Activated CD4-positive, alpha-beta T cell treated with anti-CD3 and anti-CD28 coated beads, Interleukin-2, amount 50 U/mL, for 4 hours (primary cell): ENCODE data around the gene ETFB.
A peak's percentile ranks its signal among the peaks of the same experiment; 100 is the strongest.

ENCODE experiments used
- DNase-seq, 2 experiments: peaks; one replicate each; pipeline ENCODE4 v3.0.0-alpha.2; 2020

ETFB gene

DNA sequence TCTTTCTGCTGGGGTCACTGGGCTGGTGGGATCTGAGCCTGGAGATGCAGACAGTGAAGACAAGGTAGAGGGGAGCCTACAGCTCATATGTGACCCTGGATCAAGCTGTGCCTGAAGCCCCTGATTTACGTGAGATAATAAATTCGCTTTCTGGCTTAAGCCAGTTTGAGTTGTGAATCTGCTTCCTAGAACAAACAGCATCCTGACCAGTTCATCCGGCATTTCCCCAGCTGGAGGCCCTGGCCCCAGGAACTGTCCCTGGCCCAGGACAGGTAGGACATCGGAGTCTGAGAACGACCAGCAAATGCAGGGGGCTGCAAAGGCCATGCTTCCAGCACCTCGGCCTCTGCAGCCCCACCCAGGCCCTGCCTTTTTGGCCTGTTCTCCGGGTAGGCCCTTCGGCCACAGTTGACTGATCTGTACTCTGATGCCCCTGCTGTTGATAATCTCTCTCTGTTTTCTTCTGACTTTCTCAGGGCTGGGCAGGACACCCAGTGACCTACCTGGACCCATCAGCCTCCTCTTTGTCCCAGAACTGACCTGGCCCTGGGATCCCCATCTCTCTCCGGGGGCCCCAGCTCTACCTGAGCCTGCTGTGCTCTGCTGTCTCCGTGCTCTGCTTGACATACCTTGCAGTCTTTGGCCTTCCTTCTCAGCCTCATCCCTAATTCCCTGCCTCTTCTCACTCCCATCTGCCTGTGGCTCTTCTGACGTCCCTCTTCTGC is 14.8 kb downstream of the ETFB start:
- DNase-seq: no peak

GRCh38 chr19:51347209-51347928 is 18.8 kb downstream of the ETFB start:
- DNase-seq: no peak

DNA sequence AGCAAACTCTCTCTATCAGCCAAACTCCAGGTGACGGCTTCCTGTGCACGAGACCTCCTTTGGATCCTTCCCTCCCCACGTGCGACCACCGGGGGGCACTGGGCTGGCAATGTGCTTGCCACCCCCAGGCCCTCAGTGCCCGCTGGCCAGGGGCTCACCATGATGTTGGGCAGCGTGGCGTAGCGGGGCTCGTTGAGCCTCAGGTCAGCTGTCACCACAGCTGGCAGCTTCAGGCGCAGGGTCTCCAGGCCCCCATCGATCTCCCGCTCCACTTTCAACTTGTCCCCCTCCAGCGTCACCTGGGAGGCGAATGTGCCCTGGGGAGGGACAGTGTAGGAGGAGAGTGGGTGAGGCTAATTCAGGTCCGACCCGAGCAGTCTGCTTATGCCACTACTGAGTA is 19.4 kb downstream of the ETFB start:
- no peak for DNase-seq

DNA sequence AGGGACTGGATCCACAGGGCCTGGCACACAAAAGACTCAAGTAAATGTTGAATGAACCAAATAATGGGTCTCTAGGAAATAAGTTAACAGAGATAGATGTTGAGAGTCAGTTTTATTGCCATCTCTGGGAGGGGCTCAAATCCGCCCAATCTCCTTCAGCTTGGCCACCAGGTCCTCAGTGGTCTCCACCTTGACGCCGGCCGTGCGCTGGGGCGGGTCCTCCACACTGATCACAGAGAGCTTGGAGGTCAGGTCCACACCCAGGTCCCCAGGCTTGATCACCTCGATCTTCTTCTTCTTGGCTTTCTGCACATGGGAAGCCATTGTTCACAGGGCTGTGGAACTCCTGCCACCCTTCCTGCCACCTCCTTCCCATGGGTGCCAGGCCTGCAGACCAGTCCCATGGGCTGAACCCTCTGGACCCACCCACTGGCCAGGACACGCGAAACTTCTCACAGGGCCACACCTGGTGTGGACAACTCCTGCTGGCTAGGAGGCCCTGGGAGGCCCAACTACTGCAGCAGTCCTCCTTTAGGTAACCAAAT is 21.0 kb downstream of the ETFB start:
- DNase-seq: no peak

DNA sequence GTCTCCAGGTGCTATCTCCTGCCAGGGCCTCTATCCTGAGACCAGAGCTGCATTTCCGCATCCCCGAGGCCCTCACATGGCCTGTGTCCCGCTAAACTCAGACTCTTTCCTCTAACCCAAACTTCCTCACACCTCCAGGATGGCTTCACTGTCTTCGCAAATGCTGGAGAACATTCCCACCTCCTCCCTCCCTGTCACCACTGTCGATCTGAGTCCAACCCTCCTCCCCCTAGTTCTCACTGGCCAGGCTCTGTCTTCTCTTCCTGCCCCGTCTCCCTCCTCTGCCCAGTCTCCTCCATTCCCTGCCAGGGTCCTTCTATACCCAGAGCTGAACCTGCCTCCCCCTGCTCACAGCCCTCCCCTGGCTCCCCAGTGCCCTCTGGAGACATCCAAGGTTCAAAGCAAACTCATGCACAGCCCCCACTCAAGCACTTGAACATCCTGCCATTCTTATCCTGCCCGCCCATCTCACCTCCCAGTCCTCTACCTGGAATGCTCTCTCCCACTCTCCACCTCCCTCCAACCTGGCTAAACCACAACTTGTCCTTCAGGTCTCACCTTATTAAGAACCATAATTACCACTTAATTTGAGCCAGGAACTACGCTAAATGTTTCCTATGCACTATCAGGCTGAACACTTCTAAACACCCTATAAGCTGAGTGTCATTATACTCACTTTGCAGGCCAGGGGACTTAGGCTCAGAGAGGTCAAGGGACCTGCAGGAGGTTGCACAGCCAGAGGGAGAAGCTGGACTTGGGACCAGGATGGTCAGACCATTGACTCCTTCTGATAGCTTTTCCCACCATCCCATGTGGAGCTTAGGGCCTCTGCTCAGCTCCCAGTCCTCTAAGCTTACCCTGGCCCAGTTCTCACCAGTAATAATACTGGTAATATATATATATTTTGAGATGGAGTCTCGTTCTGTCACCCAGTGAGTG is 23.3 kb downstream of the ETFB start:
- no peak for DNase-seq

- DNase-seq: no peak
These were observed 24.1 kb downstream of the ETFB start, which contains the start of gene VSIG10L for GRCh38 chr19:51341976-51342580. Gene VSIG10L (minus strand): TSS chr19:51342139. CDS start chr19:51342124, 15 bp downstream.

GRCh38 chr19:51341066-51341465 is 25.1 kb downstream of the ETFB start:
- DNase-seq: no peak

DNA sequence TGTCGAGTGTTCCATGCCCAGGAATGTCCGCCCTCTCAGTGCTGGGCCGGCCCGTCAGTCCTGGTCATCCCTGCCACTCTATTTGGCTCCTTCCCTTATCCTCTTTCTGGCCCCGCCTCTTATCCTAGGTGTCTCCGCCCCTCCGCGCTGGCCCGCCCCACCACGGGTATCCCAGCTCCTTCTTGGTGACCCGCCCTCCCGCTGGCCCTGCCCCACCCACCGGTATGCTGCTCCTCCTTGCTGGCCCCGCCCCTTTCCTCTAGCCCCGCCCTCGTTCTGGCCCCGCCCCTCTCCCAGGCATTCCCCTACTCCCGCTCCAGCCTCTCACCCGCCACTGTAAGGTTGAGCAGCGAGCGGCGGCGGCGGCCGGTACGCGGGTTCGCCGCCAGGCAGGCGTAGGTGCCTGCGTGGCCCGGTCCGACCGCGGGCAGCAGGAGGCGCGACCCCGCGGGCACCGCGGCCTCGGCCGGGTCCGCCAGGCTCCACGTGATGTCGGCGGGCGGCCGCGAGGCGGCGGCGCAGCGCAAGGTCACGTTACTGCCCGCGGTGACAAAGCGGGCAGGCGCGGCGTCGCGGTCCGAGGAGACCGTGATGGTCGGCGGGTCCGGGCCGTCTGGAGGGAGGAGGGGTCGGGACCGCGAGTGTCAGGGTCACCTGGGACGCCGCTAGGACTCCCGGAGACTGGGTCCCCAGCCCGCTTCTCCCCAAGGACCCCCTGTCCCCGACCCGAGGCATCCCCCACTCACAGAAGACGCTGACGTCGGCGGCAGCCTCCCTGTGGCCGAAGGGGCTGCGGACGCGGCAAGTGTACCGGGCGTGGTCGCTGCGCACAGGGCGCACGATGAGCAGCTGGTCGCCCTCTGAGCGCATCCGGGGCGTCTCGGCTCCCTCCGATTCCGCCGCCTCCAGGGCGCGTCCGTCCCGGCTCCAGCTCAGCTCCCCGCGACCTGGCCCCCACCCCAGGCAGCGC is 26.2 kb downstream of the ETFB start:
- DNase-seq: peak; percentile 92

DNA sequence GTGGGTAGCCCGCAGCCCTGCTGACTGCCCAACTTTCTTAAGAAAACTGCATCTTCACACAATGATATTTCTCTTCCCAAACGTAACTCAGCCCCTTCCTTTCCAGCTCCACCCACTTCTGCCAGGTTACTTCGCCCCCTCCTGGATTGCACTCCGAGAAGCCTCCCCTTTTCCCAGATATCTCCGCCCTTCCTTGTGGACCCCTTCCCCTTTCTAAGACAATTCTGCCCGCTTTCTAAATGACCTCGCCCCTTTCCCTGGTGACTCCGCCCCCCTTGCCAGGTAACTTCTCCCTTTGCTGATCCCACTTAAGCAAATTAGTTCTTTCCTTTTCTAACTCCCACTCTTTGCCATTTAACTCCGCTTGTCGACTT is 26.9 kb downstream of the ETFB start:
- peak in 1 of 2 experiments; percentile 16 for DNase-seq

DNA sequence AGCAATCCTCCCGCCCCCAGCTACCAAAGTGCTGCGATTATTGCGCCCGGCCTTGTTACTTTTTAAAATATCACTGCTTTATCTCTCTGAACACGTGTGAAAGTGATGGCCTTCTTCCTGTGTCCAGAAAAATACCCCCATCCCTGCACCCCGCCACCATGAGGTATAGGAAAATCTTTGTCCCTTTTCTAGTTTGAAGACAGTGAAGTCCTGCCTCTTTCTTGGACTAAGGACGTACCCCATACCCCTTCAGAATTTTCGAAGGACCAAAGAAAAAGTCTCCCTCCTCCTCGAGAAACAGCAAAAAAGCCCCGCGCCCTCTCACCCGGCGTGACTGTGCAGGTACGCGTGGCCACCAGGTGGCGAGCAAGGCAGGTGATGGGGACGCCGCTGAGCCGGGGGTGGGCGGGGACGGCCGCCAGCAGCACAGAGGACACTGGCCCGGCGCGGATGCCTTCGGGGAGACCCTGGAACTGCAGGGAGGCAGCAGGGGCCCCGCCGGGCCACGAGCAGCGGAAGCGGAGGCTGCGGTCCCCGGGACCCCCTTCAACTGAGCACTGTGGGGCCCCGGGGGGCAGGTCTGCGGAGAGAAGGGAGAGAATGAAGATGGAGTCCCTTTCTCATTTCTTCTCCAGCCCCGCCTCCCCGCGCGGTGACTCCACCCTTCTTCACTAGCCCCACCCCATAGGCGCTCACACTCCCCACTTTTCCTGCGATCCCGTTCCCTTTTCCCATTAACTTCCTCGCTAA is 27.4 kb downstream of the ETFB start:
- DNase-seq: peak; percentile 83 to 84

DNA sequence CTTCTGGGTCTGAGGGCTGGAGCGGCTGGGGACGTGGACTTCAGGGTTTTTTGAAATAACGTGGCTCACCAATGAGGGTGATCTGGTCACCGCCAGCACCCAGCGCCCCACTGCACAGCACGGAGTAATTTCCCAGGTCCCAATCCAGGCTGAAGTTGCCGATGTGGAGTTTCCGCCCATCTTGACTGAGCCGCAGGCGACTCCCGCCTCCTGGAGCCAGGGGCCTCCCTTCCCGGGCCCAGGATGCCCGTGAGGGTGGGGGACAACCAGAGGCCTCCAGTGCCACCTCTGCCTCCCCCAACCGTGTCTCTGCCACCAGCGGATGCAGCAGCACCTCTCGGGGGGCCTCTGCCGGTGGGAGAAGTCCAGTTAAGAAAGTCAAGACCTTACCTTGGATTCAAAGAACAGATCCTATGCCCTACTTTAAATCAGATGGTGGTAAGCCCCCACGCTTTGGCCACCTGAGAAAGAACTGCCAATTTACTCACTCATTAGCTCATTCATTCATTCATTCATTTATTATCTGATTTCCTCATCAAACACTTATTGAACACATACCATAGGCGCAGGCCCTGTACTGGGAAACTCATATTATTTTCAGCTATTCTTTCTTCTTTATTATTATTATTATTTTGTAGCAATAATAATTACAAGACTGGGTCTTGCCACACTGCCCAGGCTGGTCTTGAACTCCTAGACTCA is 28.2 kb downstream of the ETFB start:
- no peak for DNase-seq

GRCh38 chr19:51337141-51337860 is 28.9 kb downstream of the ETFB start:
- DNase-seq: no peak

- DNase-seq: no peak
These were observed 32.2 kb downstream of the ETFB start for GRCh38 chr19:51333836-51334460.

- no peak for DNase-seq
These were observed 34.5 kb downstream of the ETFB start for GRCh38 chr19:51331716-51332115.

DNA sequence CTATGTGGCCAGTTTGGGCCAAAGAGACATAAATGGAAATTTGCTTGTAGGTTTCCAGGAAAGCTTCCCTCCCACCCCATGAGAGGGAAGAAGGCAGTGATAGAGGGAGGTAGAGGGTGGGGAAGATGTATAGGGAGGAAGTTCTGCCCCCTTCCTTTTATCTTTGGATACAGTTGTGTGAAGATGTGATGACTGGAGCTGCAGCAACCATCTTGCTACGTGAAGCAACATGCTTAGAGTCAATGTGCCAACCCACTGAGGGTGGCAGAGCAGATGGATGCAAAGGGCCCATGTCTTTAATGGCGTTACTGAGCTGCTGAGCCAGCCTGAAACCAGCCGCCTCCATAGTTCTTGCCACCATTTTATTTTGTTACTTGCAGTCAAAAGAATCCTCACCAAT is 35.0 kb downstream of the ETFB start:
- DNase-seq: no peak

DNA sequence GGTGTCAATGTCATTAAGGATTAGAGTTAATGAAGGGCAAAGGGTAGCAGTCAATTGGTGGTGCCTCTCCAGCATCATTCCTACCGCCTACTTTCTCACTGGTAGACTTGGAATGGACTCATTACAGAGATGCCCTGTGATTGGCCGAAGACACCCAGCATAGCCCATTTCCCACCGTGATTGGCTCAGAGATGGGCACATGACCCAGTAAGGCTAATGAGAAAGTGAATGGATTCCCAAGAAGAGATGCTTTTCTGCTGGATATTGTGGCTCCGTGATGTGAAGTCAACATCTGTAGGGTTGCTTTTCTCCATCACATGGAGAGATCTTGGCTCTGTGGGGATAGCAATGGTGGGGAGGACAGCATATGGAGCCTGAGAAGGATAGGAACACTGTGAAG is 35.8 kb downstream of the ETFB start:
- DNase-seq: no peak

- no peak for DNase-seq
These were observed 36.8 kb downstream of the ETFB start for GRCh38 chr19:51329411-51329810.
